Fibroblast of lung (primary cell): ENCODE measurements around the gene CACNA1E. TPM values are rescaled to one million over a fixed set of nuclear protein-coding genes. Genes with fewer than 3 reads are reported as not detected.

ENCODE experiments used
- DNase-seq, 2 donors: peaks; one replicate each; pipeline versions ENCODE4 v3.0.0 to v3.0.0-alpha.2; 2010; ENCODE audit warnings: low read depth in 2 of 2
- H2AFZ ChIP-seq: 2 replicates; pipeline ENCODE4 v1.5.1; 2012; ENCODE audit warnings: low read length, control low read depth, inconsistent platforms
- H3K27ac ChIP-seq: 2 replicates; pipeline ENCODE4 v1.5.1; 2011; ENCODE audit warnings: low read length, control low read depth; ENCODE audit not compliant: insufficient read depth
- H3K27me3 ChIP-seq: 2 replicates; pipeline ENCODE4 v1.5.1; 2011; ENCODE audit warnings: mild to moderate bottlenecking, low read length; ENCODE audit not compliant: control insufficient read depth, insufficient read depth
- H3K36me3 ChIP-seq: 2 replicates; pipeline ENCODE4 v1.5.1; 2011; ENCODE audit warnings: low read length; ENCODE audit not compliant: control insufficient read depth, insufficient read depth
- H3K4me1 ChIP-seq: 2 replicates; pipeline ENCODE4 v1.5.1; 2011; ENCODE audit warnings: low read length; ENCODE audit not compliant: control insufficient read depth, insufficient read depth; ENCODE audit errors: extremely low read depth
- H3K4me2 ChIP-seq: 2 replicates; pipeline ENCODE4 v1.5.1; 2011; ENCODE audit warnings: low read length, control low read depth; ENCODE audit not compliant: insufficient read depth; ENCODE audit errors: extremely low read depth
- H3K4me3 ChIP-seq, 4 experiments: fragments of 200-600 bp in 1 of 4; sonication (generic) in 1 of 4; replicated peaks in 1 of 4; 2 replicates each; pipeline ENCODE4 v1.5.1; 2011 to 2016; ENCODE audit warnings: low read length in 4 of 4, low read depth in 3 of 4, mild to moderate bottlenecking in 3 of 4, control low read depth in 2 of 4, inconsistent platforms in 1 of 4, mixed read lengths in 1 of 4; ENCODE audit not compliant: insufficient read depth in 1 of 4; ENCODE audit errors: control extremely low read depth in 1 of 4
- H3K79me2 ChIP-seq: 2 replicates; pipeline ENCODE4 v1.5.1; 2012; ENCODE audit warnings: mild to moderate bottlenecking, low read length, inconsistent platforms; ENCODE audit not compliant: control insufficient read depth, insufficient read depth
- H3K9ac ChIP-seq: 2 replicates; pipeline ENCODE4 v1.5.1; 2011; ENCODE audit warnings: mild to moderate bottlenecking, low read length, control low read depth; ENCODE audit not compliant: insufficient read depth
- H3K9me3 ChIP-seq: 2 replicates; pipeline ENCODE4 v1.5.1; 2012; ENCODE audit warnings: low read depth, low read length; ENCODE audit not compliant: control insufficient read depth, insufficient read depth
- H4K20me1 ChIP-seq: 2 replicates; pipeline ENCODE4 v1.5.1; 2011; ENCODE audit warnings: low read length; ENCODE audit not compliant: control insufficient read depth, insufficient read depth; ENCODE audit errors: extremely low read depth
- CTCF ChIP-seq, 2 donors: IDR thresholded peaks in 1 of 2; conservative IDR thresholded peaks in 1 of 2; 1 replicate in 1 of 2; 2 replicates in 1 of 2; pipeline ENCODE4 v1.5.1; 2011 to 2012; ENCODE audit warnings: low read length in 2 of 2, control low read depth in 1 of 2, inconsistent platforms in 1 of 2, low read depth in 1 of 2, mild to moderate bottlenecking in 1 of 2
- EZH2 ChIP-seq: IDR thresholded peaks from 2 replicates; pipeline ENCODE4 v1.5.1; 2012; ENCODE audit warnings: low read length, control low read depth, mild to moderate bottlenecking; ENCODE audit errors: missing control alignments
- polyA plus RNA-seq, 2 donors: library from polyadenylated mRNA; depleted of rRNA in 1 of 2; stranded (reverse) in 1 of 2; unstranded in 1 of 2; fragments of >200 nt; gene quantifications; 2 replicates each; pipeline ENCODE4 v1.2.1, GENCODE V29; 2011 to 2012; ENCODE audit warnings: missing spikeins in 1 of 2
- total RNA-seq: library from RNA; depleted of rRNA; stranded (reverse); fragments of >200 nt; gene quantifications from 2 replicates; pipeline ENCODE4 v1.2.1, GENCODE V29; 2014

Gene CACNA1E
- total and polyA plus RNA-seq, 2 donors (not counting 1 experiment from before 2014, with no cell fraction given) = 0.01 TPM; not detected in 1

DNA sequence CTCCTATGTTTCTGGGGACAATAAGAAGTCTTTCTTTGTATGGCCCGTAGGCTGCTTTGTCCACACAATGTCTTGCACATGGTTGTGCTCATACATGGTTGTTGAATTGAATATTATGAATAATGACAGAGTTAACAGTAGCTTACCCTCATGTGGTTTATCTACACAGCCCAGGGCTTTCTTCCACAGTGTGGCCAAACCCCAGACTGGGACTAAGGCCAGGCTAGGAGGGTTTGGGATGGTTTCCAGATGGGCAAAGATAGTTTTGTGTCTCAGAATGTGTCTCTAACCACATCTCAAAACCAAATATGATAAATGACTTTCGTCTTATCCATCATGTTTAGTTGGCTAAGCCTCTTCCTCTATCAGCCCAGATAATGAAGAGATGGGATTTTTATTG, 65.2 kb downstream of the CACNA1E start:
- peak in 1 of 2 donors; percentile 35 for DNase-seq
- Histone ChIP-seq H3K79me2 (no peaks in the 10 kb centered on the region), H3K4me1 (no peaks in the 10 kb centered on the region), H3K9ac (no peak overlapping the region), H3K9me3 (no peaks in the 10 kb centered on the region), H3K4me2 (no peak overlapping the region), H3K27me3 (no peaks in the 10 kb centered on the region), H3K27ac (no peak overlapping the region), H2AFZ (no peak overlapping the region), H4K20me1 (no peaks in the 10 kb centered on the region), H3K36me3 (no peaks in the 10 kb centered on the region), H3K4me3 (no peak overlapping the region)
- TF ChIP-seq EZH2 (no peak), CTCF (conservative IDR thresholded peaks at IDR 0.05 in 1 of 2, IDR thresholded peaks at IDR 0.05 in 1 of 2; ENCODE audit: low read depth in 1 of 2, low read length in 2 of 2) (no peak)

- no peaks in the 10 kb centered on the region for H4K20me1 ChIP-seq
- DNase-seq = peak; percentile 32 to 39
- no peak overlapping the region for H2AFZ ChIP-seq
- no peaks in the 10 kb centered on the region for H3K27me3 ChIP-seq
- TF ChIP-seq CTCF (conservative IDR thresholded peaks at IDR 0.05 in 1 of 2, IDR thresholded peaks at IDR 0.05 in 1 of 2; ENCODE audit: low read depth in 1 of 2, low read length in 2 of 2) = no peak
- no peak for TF ChIP-seq EZH2
- no peak overlapping the region for H3K9ac ChIP-seq
- H3K27ac ChIP-seq = no peak overlapping the region
- no peaks in the 10 kb centered on the region for H3K79me2 ChIP-seq
- H3K9me3 ChIP-seq = no peaks in the 10 kb centered on the region
- no peak overlapping the region for H3K4me3 ChIP-seq
- H3K4me2 ChIP-seq = no peak overlapping the region
- no peaks in the 10 kb centered on the region for H3K36me3 ChIP-seq
- no peaks in the 10 kb centered on the region for H3K4me1 ChIP-seq
Measured at GRCh38 chr1:181551249-181551648, 67.9 kb downstream of the CACNA1E start.

DNA sequence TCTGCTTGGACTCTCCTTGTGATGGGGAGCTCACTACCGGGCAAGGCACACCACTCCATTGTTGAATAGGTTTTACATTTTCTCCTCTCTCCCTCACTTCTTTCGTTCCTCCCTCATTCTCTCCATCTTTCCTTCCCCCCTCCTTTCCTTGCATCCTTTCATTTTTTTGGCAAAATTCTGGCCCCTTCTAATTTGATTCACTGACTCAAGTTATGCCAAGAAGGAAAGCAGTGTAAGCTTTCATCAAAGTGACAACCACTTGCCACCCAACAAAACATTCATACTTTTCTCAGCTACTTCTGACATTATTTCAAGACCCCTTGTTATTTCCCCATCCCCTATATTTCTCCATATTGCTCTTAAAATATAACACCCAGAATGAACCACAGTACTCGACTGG, 68.4 kb downstream of the CACNA1E start:
- H3K4me1 ChIP-seq = no peaks in the 10 kb centered on the region
- no peak overlapping the region for H3K4me2 ChIP-seq
- no peak overlapping the region for H3K4me3 ChIP-seq
- H3K36me3 ChIP-seq = no peaks in the 10 kb centered on the region
- H3K9ac ChIP-seq = no peak overlapping the region
- no peak overlapping the region for H3K27ac ChIP-seq
- no peaks in the 10 kb centered on the region for H3K79me2 ChIP-seq
- H2AFZ ChIP-seq = no peak overlapping the region
- DNase-seq = no peak
- no peaks in the 10 kb centered on the region for H3K9me3 ChIP-seq
- H4K20me1 ChIP-seq = no peaks in the 10 kb centered on the region
- TF ChIP-seq CTCF (conservative IDR thresholded peaks at IDR 0.05 in 1 of 2, IDR thresholded peaks at IDR 0.05 in 1 of 2; ENCODE audit: low read depth in 1 of 2, low read length in 2 of 2) (no peak), EZH2 (no peak)
- H3K27me3 ChIP-seq = no peaks in the 10 kb centered on the region
